Endodermal cell (in vitro differentiated cells): ENCODE results near the gene HMGXB3. TPM values are rescaled to one million over a fixed set of nuclear protein-coding genes. Genes with fewer than 3 reads are reported as not detected.
"Not testable (repeated sequence)": the region's sequence is repeated elsewhere in the genome, so short reads cannot be mapped to it uniquely, and the experiment has no call there.

Source experiments
- DNase-seq: peaks from one replicate; pipeline ENCODE4 v3.0.0-alpha.2; 2017
- H3K27ac ChIP-seq: 2 replicates; pipeline ENCODE4 v1.5.1; 2013; ENCODE audit warnings: mild to moderate bottlenecking, low read depth, low read length, moderate library complexity
- H3K27me3 ChIP-seq: 2 replicates; pipeline ENCODE4 v1.6.1; 2013; ENCODE audit warnings: mild to moderate bottlenecking, low read length, moderate library complexity; ENCODE audit not compliant: insufficient read depth, control insufficient read depth, poor library complexity, severe bottlenecking
- H3K36me3 ChIP-seq: 2 replicates; pipeline ENCODE4 v1.7.0; 2013; ENCODE audit warnings: mild to moderate bottlenecking, low read length, moderate library complexity; ENCODE audit not compliant: control insufficient read depth, insufficient read depth
- H3K4me1 ChIP-seq: one replicate; pipeline ENCODE4 v1.7.0; 2013; ENCODE audit warnings: low read length; ENCODE audit not compliant: control insufficient read depth, insufficient read depth
- H3K4me3 ChIP-seq: 2 replicates; pipeline ENCODE4 v1.5.1; 2013; ENCODE audit warnings: mild to moderate bottlenecking, low read length, moderate library complexity
- H3K9ac ChIP-seq: 2 replicates; pipeline ENCODE4 v1.6.1; 2013; ENCODE audit warnings: mild to moderate bottlenecking, low read length, moderate library complexity; ENCODE audit not compliant: poor library complexity, severe bottlenecking; ENCODE audit errors: extremely low read depth
- H3K9me3 ChIP-seq: 2 replicates; pipeline ENCODE4 v1.6.1; 2013; ENCODE audit warnings: mild to moderate bottlenecking, low read length, moderate library complexity; ENCODE audit not compliant: control insufficient read depth
- H3K27ac Mint-ChIP-seq: 2 replicates; pipeline ENCODE4 v1.8.0; 2020; ENCODE audit warnings: mixed read lengths
- H3K27me3 Mint-ChIP-seq: 2 replicates; pipeline ENCODE4 v1.8.0; 2021; ENCODE audit warnings: mild to moderate bottlenecking, mixed read lengths; ENCODE audit not compliant: insufficient read depth
- H3K36me3 Mint-ChIP-seq: 2 replicates; pipeline ENCODE4 v1.8.0; 2020; ENCODE audit warnings: low read depth, mixed read lengths
- H3K4me1 Mint-ChIP-seq: 2 replicates; pipeline ENCODE4 v1.8.0; 2020; ENCODE audit warnings: mixed read lengths
- H3K4me3 Mint-ChIP-seq: 2 replicates; pipeline ENCODE4 v1.8.0; 2020; ENCODE audit warnings: mild to moderate bottlenecking, moderate library complexity, mixed read lengths
- H3K9me3 Mint-ChIP-seq: 2 replicates; pipeline ENCODE4 v1.8.0; 2020; ENCODE audit warnings: mild to moderate bottlenecking, mixed read lengths
- CTCF ChIP-seq: fragments of 200-600 bp; sonication (generic); conservative IDR thresholded peaks from 2 replicates; pipeline ENCODE4 v1.5.0; 2021; ENCODE audit warnings: antibody characterized with exemption, mild to moderate bottlenecking
- WGBS, 2 experiments: methylation state at CpG; one replicate each; pipeline versions ENCODE4 v1.1.5 to v1.1.7; 2013; ENCODE audit warnings: missing lambda C conversion rate in 2 of 2, mixed read lengths in 1 of 2; ENCODE audit not compliant: insufficient coverage in 1 of 2, insufficient read length in 1 of 2; 5-methylcytosine and 5-hydroxymethylcytosine counted together
- total RNA-seq, 2 donors: library from RNA; stranded (reverse); fragmentation: NEBNext Ultra II Directional in 1 of 2; extraction: Animal tissue kit (Norgen Biotek cat#: 25700) in 1 of 2; gene quantifications; 2 replicates in 1 of 2; 3 replicates in 1 of 2; pipeline ENCODE4 v1.2.1, GENCODE V29; 2021

The HMGXB3 gene
- total RNA-seq, 2 donors from 2014 or later, result 41.0 to 43.5 TPM

GRCh38 chr5:150044712-150045111 is 44.2 kb downstream of the HMGXB3 start:
- Mint-ChIP-seq H3K27me3 (no peaks in the 10 kb centered on the region), H3K27ac (no peak overlapping the region), H3K9me3 (no peaks in the 10 kb centered on the region), H3K4me1 (no peaks in the 10 kb centered on the region), H3K36me3 (peaks cover 84% of the 10 kb centered on the region), H3K4me3 (no peak overlapping the region)
- Histone ChIP-seq H3K9ac (no peak overlapping the region), H3K4me3 (no peak overlapping the region), H3K36me3 (peaks cover 90% of the 10 kb centered on the region), H3K27me3 (no peaks in the 10 kb centered on the region), H3K27ac (no peak overlapping the region), H3K9me3 (no peaks in the 10 kb centered on the region), H3K4me1 (no peaks in the 10 kb centered on the region)
- 91 to 95% methylated on average over 4 to 7 of the region's 7 CpGs for WGBS, 2 experiments
- no peak for DNase-seq
- no peak for TF ChIP-seq CTCF

DNA sequence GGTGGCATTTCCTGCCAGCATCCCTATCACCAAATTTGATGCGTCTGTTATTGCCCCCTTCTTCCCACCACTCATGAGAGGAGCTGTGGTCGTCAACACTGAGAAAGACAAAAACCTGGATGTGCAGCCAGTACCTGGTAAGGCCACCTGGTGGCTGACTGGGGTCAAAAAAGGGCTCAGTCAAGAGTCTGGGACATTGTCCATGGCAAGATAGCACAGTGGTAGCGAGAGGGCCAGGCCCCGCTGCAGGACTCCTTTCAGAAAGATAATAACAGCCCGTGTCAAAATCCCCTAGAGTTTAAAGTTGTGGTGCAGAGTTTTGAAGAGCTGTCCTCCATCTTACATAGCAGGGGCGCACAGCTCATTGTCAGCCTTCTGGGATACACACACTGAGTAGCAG is 45.0 kb downstream of the HMGXB3 start:
- no peaks in the 10 kb centered on the region for H3K9me3 Mint-ChIP-seq
- no peak overlapping the region for H3K4me3 ChIP-seq
- H3K27me3 Mint-ChIP-seq, result no peaks in the 10 kb centered on the region
- no peak overlapping the region for H3K9ac ChIP-seq
- no peaks in the 10 kb centered on the region for H3K27me3 ChIP-seq
- TF ChIP-seq CTCF, result peak; percentile 71
- H3K4me1 Mint-ChIP-seq, result no peaks in the 10 kb centered on the region
- no peaks in the 10 kb centered on the region for H3K9me3 ChIP-seq
- DNase-seq, result peak; percentile 77
- no peaks in the 10 kb centered on the region for H3K4me1 ChIP-seq
- H3K27ac Mint-ChIP-seq, result no peak overlapping the region
- peaks cover 90% of the 10 kb centered on the region for H3K36me3 ChIP-seq
- H3K27ac ChIP-seq, result no peak overlapping the region
- H3K4me3 Mint-ChIP-seq, result no peak overlapping the region
- peaks cover 85% of the 10 kb centered on the region for H3K36me3 Mint-ChIP-seq
- WGBS, 2 experiments, result 89 to 93% methylated on average over 6 of the region's 6 CpGs

DNA sequence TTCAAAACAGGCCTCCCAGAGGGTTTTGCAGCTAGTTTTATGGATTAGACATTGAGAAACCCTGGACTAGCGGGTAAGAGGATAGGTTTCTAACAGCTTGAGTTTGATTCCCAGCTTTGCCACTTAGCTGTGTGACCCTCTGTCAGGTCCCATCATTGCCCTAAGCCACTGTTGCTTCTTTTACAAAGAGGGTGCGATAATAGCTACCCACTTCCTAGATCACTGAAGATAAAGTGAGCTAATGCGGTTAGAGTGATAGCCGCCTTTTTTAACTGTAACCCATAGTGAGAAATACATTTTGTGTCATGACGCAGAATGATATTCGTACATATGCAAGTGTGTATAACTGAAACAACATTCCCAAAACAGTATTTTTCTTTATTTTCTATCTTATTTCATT is 45.5 kb downstream of the HMGXB3 start:
- no peak overlapping the region for H3K27ac Mint-ChIP-seq
- H3K36me3 Mint-ChIP-seq, result peaks cover 85% of the 10 kb centered on the region
- no peaks in the 10 kb centered on the region for H3K9me3 Mint-ChIP-seq

DNA sequence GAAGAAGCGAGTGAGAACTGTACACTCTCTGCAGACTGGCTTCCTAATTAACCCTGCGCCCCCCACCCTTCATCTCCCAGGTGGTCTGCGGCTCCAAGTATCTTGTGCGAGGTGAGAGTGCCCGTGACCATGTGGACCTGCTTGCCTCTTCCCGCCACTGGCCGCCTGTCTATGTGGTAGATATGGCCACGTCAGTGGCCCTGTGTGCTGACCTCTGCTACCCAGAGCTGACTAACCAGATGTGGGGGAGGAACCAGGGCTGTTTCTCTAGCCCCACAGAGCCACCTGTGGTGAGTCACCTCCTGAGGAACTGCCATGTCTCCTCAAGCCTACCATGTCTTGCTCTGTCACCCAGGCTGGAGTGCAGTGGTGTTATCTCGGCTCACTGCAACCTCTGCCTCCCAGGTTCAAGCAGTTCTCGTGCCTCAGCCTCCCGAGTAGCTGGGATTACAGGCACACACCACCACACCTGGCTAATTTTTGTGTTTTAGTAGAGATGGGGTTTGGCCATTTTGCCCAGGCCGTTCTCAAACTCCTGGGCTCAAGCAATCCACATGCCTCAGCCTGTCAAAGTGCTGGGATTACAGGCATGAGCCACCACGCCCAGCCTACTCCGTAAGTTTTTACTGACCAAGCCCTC is 49.8 kb downstream of the HMGXB3 start:
- not testable (repeated sequence) for H3K9ac ChIP-seq, H3K27me3 ChIP-seq, H3K27ac Mint-ChIP-seq, H3K4me3 ChIP-seq, H3K4me1 Mint-ChIP-seq, H3K9me3 ChIP-seq, DNase-seq, H3K9me3 Mint-ChIP-seq, H3K27ac ChIP-seq, H3K27me3 Mint-ChIP-seq, H3K4me1 ChIP-seq, H3K4me3 Mint-ChIP-seq
- WGBS, 2 experiments, result 94 to 96% methylated on average over 9 to 14 of the region's 14 CpGs
- peaks cover 91% of the 10 kb centered on the region for H3K36me3 ChIP-seq
- peaks cover 79% of the 10 kb centered on the region for H3K36me3 Mint-ChIP-seq

More for the DNA sequence above, 45.5 kb downstream of the HMGXB3 start:
- peaks cover 90% of the 10 kb centered on the region for H3K36me3 ChIP-seq
- Mint-ChIP-seq H3K27me3 (no peaks in the 10 kb centered on the region), H3K4me1 (no peaks in the 10 kb centered on the region), H3K4me3 (no peak overlapping the region)
- H3K9ac ChIP-seq, result no peak overlapping the region
- H3K4me1 ChIP-seq, result no peaks in the 10 kb centered on the region
- TF ChIP-seq CTCF, result no peak
- H3K4me3 ChIP-seq, result no peak overlapping the region
- WGBS, 2 experiments, result 90 to 92% methylated on average over 4 to 6 of the region's 6 CpGs
- H3K27me3 ChIP-seq, result no peaks in the 10 kb centered on the region
- H3K27ac ChIP-seq, result no peak overlapping the region
- no peaks in the 10 kb centered on the region for H3K9me3 ChIP-seq
- DNase-seq, result no peak
